ENCODE measurements around the gene CHST2. TPM values are rescaled to one million over a fixed set of nuclear protein-coding genes. Genes with fewer than 3 reads are reported as not detected.

Gene CHST2
- total RNA-seq, 2 donors from 2014 or later = 3.5 to 11.3 TPM

DNA sequence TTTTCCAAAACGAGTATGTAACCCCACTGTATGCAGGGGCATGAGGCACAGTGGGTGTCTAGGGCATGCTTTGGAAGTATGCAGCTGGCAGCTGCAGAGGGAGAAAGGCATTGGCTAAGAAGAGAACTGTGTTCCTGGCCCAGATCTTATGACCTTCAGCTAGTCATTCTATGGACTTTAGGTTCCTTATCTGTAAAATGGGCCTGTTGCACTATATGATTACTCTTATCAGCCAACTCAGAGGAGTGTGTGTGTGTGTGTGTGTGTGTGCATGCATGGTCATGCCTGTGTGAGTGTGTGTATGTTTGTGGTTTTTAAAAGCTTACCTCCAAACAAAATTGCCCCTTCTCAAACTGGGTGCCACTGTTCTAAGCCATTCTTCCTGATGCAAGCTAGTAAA is 27.4 kb upstream of the CHST2 start:
- TF ChIP-seq, protein P1, sequence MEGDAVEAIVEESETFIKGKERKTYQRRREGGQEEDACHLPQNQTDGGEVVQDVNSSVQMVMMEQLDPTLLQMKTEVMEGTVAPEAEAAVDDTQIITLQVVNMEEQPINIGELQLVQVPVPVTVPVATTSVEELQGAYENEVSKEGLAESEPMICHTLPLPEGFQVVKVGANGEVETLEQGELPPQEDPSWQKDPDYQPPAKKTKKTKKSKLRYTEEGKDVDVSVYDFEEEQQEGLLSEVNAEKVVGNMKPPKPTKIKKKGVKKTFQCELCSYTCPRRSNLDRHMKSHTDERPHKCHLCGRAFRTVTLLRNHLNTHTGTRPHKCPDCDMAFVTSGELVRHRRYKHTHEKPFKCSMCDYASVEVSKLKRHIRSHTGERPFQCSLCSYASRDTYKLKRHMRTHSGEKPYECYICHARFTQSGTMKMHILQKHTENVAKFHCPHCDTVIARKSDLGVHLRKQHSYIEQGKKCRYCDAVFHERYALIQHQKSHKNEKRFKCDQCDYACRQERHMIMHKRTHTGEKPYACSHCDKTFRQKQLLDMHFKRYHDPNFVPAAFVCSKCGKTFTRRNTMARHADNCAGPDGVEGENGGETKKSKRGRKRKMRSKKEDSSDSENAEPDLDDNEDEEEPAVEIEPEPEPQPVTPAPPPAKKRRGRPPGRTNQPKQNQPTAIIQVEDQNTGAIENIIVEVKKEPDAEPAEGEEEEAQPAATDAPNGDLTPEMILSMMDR (IDR thresholded peaks at IDR 0.05) = no peak
- Histone ChIP-seq H3K36me3 (no peaks in the 10 kb centered on the region), H3K4me3 (no peak overlapping the region), H3K4me1 (ENCODE audit: control insufficient read depth in 1 of 2, low read depth in 2 of 2) (no peaks in the 10 kb centered on the region), H3K9me3 (no peaks in the 10 kb centered on the region), H3K27me3 (replicated peaks; ENCODE audit: insufficient read depth) (no peaks in the 10 kb centered on the region), H3K27ac (no peak overlapping the region)
- no peak for ATAC-seq (ENCODE audit: insufficient number of reproducible peaks, low FRiP score, low read depth)
- no peak for DNase-seq (ENCODE audit: low spot score)

GRCh38 chr3:143095813-143096212 is 23.8 kb upstream of the CHST2 start:
- no peaks in the 10 kb centered on the region for H3K9me3 ChIP-seq
- ATAC-seq (ENCODE audit: insufficient number of reproducible peaks, low FRiP score, low read depth) = no peak
- H3K27ac ChIP-seq = no peak overlapping the region
- no peak overlapping the region for H3K4me3 ChIP-seq
- no peaks in the 10 kb centered on the region for H3K4me1 ChIP-seq (ENCODE audit: control insufficient read depth in 1 of 2, low read depth in 2 of 2)
- TF ChIP-seq, protein P1 (IDR thresholded peaks at IDR 0.05) = no peak
- DNase-seq (ENCODE audit: low spot score) = no peak
- no peaks in the 10 kb centered on the region for H3K36me3 ChIP-seq
- H3K27me3 ChIP-seq (replicated peaks; ENCODE audit: insufficient read depth) = no peaks in the 10 kb centered on the region

DNA sequence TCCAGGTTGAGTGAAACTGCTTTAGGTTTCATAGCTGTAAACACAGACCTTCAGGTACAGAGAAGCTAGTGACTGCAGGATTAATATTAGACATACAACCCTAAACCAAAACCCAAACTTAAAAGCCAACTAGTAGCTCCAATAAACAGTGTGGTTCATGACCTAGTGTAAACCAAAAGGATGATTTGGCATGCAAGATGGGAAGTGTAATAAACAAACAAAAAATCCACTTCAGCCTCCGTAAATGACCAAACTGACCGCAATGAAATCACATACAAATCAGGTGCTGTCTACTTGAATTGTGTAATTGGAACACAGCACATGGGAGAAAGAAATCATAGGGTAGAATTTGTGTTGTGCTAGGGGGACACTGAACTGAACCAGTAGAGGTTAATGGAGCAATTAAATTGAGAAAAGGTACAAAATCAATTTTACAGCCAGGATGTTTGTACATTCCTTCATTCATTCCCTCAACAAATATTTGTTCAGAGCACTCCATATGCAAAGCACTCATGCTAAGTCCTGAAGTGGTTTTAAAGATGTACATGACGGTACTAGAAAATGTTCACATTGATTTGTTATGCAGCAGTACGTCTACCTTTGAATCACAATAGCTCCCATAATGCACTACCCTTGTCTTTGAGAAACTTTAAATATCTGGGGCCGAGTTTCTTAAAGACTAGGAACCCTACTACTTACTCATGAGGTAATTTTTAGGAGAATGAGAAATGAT is 21.4 kb upstream of the CHST2 start:
- Histone ChIP-seq H3K27me3 (replicated peaks; ENCODE audit: insufficient read depth) (no peaks in the 10 kb centered on the region), H3K36me3 (no peaks in the 10 kb centered on the region), H3K9me3 (no peaks in the 10 kb centered on the region), H3K4me1 (ENCODE audit: control insufficient read depth in 1 of 2, low read depth in 2 of 2) (no peaks in the 10 kb centered on the region), H3K4me3 (no peak overlapping the region), H3K27ac (no peak overlapping the region)
- DNase-seq (ENCODE audit: low spot score) = no peak
- no peak for ATAC-seq (ENCODE audit: insufficient number of reproducible peaks, low FRiP score, low read depth)
- TF ChIP-seq, protein P1 (IDR thresholded peaks at IDR 0.05) = no peak

DNA sequence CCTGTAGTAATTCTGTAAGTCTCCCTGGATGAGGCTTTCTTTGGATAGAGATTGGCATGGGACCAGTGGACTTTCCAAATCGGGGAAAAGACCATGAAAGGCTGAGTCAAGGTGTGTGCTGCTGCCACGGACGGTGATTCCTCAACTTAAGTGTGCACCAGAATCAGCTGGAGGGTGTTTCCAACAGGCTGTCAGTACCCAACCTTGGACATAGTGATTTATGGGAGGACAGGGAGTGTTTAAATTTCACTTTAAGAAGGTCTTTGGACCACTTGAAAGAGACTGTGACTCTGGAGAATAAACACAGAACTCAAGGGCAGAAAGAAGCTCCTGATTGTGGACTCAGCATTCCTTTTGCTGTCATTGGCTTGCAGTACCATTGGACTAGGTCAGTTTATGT is 20.4 kb upstream of the CHST2 start:
- ATAC-seq (ENCODE audit: insufficient number of reproducible peaks, low FRiP score, low read depth) (no peak), DNase-seq (ENCODE audit: low spot score) (no peak)
- H3K27me3 ChIP-seq (replicated peaks; ENCODE audit: insufficient read depth) = no peaks in the 10 kb centered on the region
- H3K4me1 ChIP-seq (ENCODE audit: control insufficient read depth in 1 of 2, low read depth in 2 of 2) = no peaks in the 10 kb centered on the region
- no peak overlapping the region for H3K27ac ChIP-seq
- no peaks in the 10 kb centered on the region for H3K36me3 ChIP-seq
- TF ChIP-seq, protein P1 (IDR thresholded peaks at IDR 0.05) = no peak
- no peak overlapping the region for H3K4me3 ChIP-seq
- no peaks in the 10 kb centered on the region for H3K9me3 ChIP-seq

DNA sequence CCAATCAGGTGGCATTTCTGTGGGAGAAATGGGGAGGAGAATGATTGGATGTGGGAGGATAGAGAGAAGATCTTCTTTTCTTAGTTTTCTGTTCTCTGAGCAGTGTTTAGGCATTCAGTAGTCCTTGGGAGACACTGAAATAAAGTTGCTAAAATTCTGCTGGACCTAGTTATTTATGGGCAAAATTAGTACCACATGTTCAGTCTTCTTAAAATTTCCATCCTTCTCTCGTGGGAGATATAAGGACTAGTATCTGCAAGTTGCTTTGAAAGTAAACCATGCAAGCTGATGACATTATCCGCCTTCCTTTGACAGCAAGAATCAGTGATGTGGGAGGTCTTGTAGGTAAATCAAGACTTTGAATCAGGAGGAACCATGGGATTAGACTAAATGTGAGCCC is 19.9 kb upstream of the CHST2 start:
- Histone ChIP-seq H3K27ac (no peak overlapping the region), H3K4me3 (no peak overlapping the region), H3K4me1 (ENCODE audit: control insufficient read depth in 1 of 2, low read depth in 2 of 2) (no peaks in the 10 kb centered on the region), H3K27me3 (replicated peaks; ENCODE audit: insufficient read depth) (no peaks in the 10 kb centered on the region), H3K36me3 (no peaks in the 10 kb centered on the region), H3K9me3 (peaks cover under 1% of the 10 kb centered on the region)
- ATAC-seq (ENCODE audit: insufficient number of reproducible peaks, low FRiP score, low read depth) = no peak
- DNase-seq (ENCODE audit: low spot score) = no peak
- TF ChIP-seq, protein P1 (IDR thresholded peaks at IDR 0.05) = no peak
